NCI-H1930 (cell line): ENCODE measurements around the gene GCNT1.
"Not testable (repeated sequence)": the region's sequence is repeated elsewhere in the genome, so short reads cannot be mapped to it uniquely, and the experiment has no call there.

Experiments used
- DNase-seq, 2 experiments: peaks; one replicate each; lab custom pipeline; 2025; lab: John Stamatoyannopoulos, UW

GCNT1 gene

GRCh38 chr9:76490249-76490990 is 31.4 kb downstream of the GCNT1 start:
- DNase-seq: no peak

GRCh38 chr9:76491056-76491455 is 32.1 kb downstream of the GCNT1 start:
- DNase-seq: not testable (repeated sequence)

DNA sequence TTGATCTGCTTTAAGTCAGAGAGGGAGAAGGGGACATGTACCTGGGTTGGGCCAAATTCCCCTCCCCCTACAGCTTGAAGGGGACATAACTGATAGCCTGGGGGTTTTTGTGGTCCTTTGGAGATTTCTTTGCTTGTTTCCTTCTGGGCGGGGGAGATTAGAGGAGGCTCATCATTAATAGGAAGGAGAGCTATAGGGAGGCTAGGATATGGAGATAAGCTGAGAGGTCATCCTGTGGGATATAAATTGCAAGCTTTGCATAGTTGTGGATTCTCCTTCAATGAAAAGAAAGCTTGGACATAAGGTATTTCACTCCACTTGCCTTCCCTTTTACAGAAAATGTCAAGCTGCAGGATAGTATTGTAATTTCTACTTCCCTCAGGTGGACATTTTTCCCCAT is 34.5 kb downstream of the GCNT1 start:
- DNase-seq: not testable (repeated sequence)

GRCh38 chr9:76500061-76500460 is 41.1 kb downstream of the GCNT1 start:
- DNase-seq: no peak

GRCh38 chr9:76502746-76503145 is 43.8 kb downstream of the GCNT1 start:
- DNase-seq: no peak

GRCh38 chr9:76510041-76510440 is 51.1 kb downstream of the GCNT1 start:
- DNase-seq: no peak

GRCh38 chr9:76510446-76510845 is 51.5 kb downstream of the GCNT1 start:
- DNase-seq: no peak

- no peak for DNase-seq
Observed at GRCh38 chr9:76512826-76513225, 53.8 kb downstream of the GCNT1 start.

- DNase-seq: no peak
Observed at GRCh38 chr9:76516350-76516749, 57.4 kb downstream of the GCNT1 start.

DNA sequence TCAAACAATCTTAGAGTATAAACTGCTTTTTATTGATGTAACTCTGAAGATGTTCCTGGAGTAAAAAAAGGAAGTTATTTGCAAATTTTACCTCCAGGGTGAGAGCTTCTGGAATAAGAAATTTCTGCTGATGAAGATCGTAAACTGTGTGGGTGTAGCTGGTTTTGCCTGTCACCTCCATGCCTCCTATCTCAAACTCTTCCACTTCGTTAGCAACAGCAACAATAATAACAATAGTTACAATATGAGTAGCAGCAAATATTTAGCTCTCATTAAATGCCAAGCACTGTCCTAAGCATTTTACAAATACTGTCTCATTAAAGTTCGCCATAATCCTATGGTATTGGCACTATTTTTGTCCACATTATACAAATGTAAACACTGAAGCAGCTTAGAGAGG is 57.9 kb downstream of the GCNT1 start:
- no peak for DNase-seq

DNA sequence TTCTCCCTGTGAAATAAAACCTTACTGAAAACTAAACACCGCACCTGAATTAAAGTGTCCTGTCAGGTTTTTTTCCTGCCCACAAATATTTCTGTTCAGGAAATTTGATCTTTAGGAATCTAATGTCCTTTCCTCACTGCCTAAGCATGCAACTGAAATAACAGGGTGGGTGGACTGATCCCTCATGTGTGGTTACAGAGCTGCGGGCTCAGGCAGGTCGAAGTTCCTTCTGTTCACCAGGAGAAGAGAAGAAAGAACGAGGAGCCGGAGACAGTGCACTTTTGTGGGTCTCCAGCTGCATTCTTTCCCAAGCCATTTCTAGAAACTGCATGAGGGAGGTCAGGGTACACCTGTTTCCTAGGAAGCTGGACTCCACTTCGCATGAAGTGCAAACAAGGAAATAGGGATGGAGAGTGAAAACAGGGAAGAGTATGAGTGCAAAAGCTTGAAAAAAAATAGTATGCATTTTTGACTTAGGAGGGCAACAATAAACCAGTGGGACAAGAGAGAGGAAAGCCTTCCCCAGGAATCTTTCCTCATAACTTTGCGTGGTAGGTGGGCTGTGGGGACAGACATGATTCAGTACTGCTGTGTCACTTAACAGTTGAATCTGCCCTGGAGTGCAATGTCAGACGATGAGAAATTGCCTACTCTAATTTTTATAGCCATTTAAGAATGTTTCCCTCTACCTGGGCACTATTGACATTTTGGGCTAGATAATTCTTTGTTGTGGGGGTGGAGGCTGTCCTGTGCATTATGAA is 60.3 kb downstream of the GCNT1 start:
- no peak for DNase-seq

DNA sequence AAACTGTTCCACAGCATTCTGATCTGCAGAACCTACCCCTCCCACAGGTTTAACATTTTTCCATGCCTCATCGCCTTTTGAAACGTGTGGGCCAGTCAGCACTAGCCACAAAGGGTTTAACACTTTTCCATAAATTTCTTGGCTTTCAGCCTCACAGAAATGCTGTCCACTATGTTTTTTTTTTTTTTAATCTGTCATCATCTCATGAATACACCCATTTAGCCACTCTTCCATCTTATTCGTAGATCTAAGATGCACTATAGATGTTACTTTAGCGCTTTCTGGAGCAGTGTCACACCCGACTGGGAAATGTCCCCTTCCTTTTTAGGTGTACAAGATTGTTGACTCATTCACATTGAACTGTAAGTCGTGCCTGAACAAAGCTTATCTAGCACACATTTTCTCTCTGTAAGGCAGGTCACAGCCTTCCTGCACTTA is 62.3 kb downstream of the GCNT1 start:
- no peak for DNase-seq

DNA sequence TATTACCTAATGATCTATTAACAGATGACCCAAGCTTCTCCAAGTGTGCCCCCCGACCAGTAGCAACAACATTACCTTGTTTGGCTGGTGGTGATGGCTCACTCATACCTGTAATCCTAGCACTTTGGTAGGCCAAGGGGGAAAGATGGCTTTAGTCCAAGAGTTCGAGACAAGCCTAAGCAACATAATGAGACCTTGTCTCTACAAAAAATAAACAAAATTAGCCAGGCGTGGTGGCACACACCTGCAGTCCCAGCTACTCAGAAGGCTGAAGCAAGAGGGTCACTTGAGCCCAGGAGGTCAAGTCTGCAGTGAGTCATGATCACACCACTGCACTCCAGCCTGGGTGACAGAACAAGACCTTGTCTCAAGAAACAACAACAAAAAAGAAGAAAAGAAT is 62.9 kb downstream of the GCNT1 start:
- DNase-seq: no peak

- DNase-seq: not testable (repeated sequence)
Observed at GRCh38 chr9:76523617-76524200, 64.7 kb downstream of the GCNT1 start.

DNA sequence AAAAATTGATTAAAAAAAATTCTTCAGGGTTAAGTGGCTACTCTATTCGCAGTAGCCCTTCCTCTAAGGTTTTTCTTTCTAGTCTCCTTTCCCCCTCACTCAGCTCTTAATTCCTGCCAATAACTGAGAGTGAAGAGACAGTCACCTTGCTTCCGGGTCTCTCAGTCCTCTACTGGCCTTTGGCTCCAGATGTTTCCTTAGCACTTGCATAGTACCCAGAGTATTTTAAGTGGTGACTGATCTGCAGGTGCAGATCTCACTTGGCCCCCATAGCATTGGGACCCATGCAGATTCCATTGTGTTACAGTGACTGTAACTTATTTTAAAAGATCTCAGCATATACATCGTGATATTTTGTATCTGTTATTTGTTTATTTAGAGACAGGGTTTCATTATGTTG is 66.2 kb downstream of the GCNT1 start:
- DNase-seq: no peak

GRCh38 chr9:76526026-76526425 is 67.0 kb downstream of the GCNT1 start:
- no peak for DNase-seq

- no peak for DNase-seq
Observed at GRCh38 chr9:76528056-76528455, 69.1 kb downstream of the GCNT1 start.

GRCh38 chr9:76528642-76529190 is 69.7 kb downstream of the GCNT1 start:
- no peak for DNase-seq

GRCh38 chr9:76529653-76530052 is 70.7 kb downstream of the GCNT1 start:
- DNase-seq: no peak

- no peak for DNase-seq
Observed at GRCh38 chr9:76530458-76531110, 71.6 kb downstream of the GCNT1 start.

DNA sequence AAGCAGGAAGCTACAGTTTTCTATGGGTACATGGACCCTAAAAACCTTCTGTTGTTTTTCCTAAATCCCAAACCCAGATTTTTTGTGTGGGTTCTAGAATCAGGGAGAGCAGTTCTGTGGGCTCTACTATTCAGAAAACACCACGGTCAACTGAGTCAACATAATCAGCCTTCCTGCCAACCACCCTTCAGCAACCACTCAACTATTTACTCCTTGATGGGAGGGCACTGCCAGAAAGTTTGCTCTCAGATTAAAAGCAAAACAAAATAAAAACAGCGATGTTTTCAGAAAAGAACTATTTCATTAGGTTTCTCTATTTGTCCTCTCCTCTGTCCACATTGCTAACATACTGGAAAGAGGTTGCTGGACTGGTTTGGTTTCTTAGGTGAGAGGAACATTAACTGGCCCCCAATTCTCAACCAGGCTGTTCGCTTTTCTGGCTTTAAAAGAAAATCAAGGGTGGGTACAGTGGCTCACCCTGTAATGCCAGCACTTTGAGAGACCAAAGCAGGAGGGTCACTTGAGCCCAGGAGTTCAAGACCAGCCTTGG is 72.3 kb downstream of the GCNT1 start:
- DNase-seq: no peak

DNA sequence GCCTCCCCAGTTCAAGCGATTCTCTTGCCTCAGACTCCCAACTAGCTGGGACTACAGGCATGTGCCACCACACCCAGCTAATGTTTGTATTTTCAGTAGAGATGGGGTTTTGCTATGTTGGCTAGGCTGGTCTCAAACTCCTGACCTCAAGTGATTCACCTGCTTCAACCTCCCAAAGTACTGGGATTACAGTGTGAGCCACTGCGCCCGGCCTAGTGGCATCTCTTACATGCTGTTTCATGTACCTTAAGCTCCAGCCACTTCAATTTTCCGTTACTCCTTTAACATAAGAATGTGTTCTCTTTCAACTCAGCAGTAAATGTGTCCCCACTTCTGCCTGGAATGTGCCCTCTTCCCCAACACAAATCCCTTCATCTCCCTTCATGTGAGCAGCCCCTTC is 73.9 kb downstream of the GCNT1 start:
- not testable (repeated sequence) for DNase-seq
